EL (cell line): ENCODE data around the gene TBC1D2.
A peak's percentile ranks its signal among the peaks of the same experiment; 100 is the strongest.

Experiments
- DNase-seq: peaks from one replicate; pipeline ENCODE4 v3.0.0-alpha.2; 2016

Gene TBC1D2

GRCh38 chr9:98211260-98211659, 44.2 kb downstream of the TBC1D2 start:
- no peak for DNase-seq

GRCh38 chr9:98210435-98210834, 45.0 kb downstream of the TBC1D2 start:
- no peak for DNase-seq

- DNase-seq, result no peak
Observed at GRCh38 chr9:98209530-98209929, 45.9 kb downstream of the TBC1D2 start.

GRCh38 chr9:98208635-98209034, 46.8 kb downstream of the TBC1D2 start:
- DNase-seq, result no peak

- DNase-seq, result peak; percentile 21
Observed at GRCh38 chr9:98207606-98208005, 47.8 kb downstream of the TBC1D2 start.

GRCh38 chr9:98206754-98207153, 48.7 kb downstream of the TBC1D2 start:
- no peak for DNase-seq

GRCh38 chr9:98204692-98205091, 50.8 kb downstream of the TBC1D2 start:
- DNase-seq, result no peak

GRCh38 chr9:98203153-98203552, 52.3 kb downstream of the TBC1D2 start:
- no peak for DNase-seq

GRCh38 chr9:98202252-98202651, 53.2 kb downstream of the TBC1D2 start:
- no peak for DNase-seq

- DNase-seq, result no peak
Observed at GRCh38 chr9:98201749-98202148, 53.7 kb downstream of the TBC1D2 start.

GRCh38 chr9:98201102-98201501, 54.3 kb downstream of the TBC1D2 start:
- no peak for DNase-seq

- no peak for DNase-seq
Observed at GRCh38 chr9:98199388-98200033, 55.9 kb downstream of the TBC1D2 start.

- DNase-seq, result no peak
Observed at GRCh38 chr9:98195671-98196070, 59.8 kb downstream of the TBC1D2 start.

- no peak for DNase-seq
Observed at GRCh38 chr9:98193336-98193944, 62.0 kb downstream of the TBC1D2 start.

- peak; percentile 78 for DNase-seq
Observed at GRCh38 chr9:98192503-98193335, 62.7 kb downstream of the TBC1D2 start, which contains the start of gene CORO2A. TSS of gene CORO2A (minus strand) at chr9:98192637. CDS start at chr9:98157660, 34,977 bp downstream.

- no peak for DNase-seq
Observed at GRCh38 chr9:98191671-98192502, 63.6 kb downstream of the TBC1D2 start.

GRCh38 chr9:98191181-98191608, 64.3 kb downstream of the TBC1D2 start:
- no peak for DNase-seq

- DNase-seq, result no peak
Observed at GRCh38 chr9:98190757-98191105, 64.7 kb downstream of the TBC1D2 start.

- DNase-seq, result no peak
Observed at GRCh38 chr9:98189412-98189811, 66.0 kb downstream of the TBC1D2 start.

GRCh38 chr9:98187926-98188325, 67.5 kb downstream of the TBC1D2 start:
- no peak for DNase-seq

GRCh38 chr9:98186236-98186635, 69.2 kb downstream of the TBC1D2 start:
- no peak for DNase-seq

- DNase-seq, result no peak
Observed at GRCh38 chr9:98185611-98186171, 69.8 kb downstream of the TBC1D2 start.
